ENCODE data around the gene RALGPS1. TPM values are rescaled to one million over a fixed set of nuclear protein-coding genes. Genes with fewer than 3 reads are reported as not detected.

Gene RALGPS1
- total RNA-seq, 1 donor from 2014 or later, result 30.7 TPM

DNA sequence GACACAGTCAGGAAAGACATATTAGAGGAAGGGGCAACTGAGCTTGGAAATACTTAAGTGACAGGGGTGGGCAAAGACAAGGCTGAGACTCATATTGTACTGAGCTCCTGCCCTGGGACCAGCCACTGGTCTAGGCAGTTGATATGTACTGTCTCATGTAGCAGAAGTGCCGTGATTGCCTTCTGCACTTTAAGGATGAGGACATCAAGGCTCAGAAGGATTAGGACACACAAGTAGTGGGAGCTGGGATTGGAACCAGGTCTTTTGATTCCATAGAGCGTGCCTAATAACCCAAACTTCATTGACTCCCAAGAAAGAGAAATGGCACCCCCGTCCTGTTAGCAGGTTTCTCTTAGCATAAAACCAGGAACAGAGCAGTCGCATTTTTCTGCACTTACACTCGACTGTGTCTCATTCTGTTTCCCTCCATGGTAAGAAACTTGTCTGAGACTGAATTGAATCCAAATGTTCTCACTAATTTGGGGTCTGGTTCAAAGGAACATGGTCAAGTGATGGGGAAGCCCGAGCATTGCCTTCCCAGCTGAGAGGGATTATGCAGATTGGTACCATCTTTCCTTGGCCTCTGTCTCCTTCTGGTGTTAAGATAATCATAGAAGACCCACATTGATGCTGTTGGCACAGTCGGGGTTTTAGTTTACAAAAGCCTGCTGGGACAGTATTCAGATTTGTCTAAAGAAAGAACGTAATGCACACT is 137.5 kb downstream of the RALGPS1 start:
- Mint-ChIP-seq H3K9me3 (no peaks in the 10 kb centered on the region), H3K27ac (no peak overlapping the region), H3K4me1 (no peaks in the 10 kb centered on the region), H3K4me3 (no peak overlapping the region), H3K36me3 (no peaks in the 10 kb centered on the region), H3K27me3 (ENCODE audit: insufficient read depth, low read depth) (no peaks in the 10 kb centered on the region)
- no peak for DNase-seq (ENCODE audit: low spot score)
- Histone ChIP-seq H3K4me2 (no peak overlapping the region), H3K9me3 (ENCODE audit: low read depth) (no peaks in the 10 kb centered on the region), H3K9ac (no peak overlapping the region), H3K79me2 (ENCODE audit: low read depth) (no peaks in the 10 kb centered on the region), H3K4me3 (no peak overlapping the region), H4K20me1 (ENCODE audit: low read depth) (no peaks in the 10 kb centered on the region), H2AFZ (replicated peaks) (no peak overlapping the region), H3F3A (ENCODE audit: low read depth) (no peaks in the 10 kb centered on the region), H3K27ac (no peak overlapping the region), H3K36me3 (no peaks in the 10 kb centered on the region), H3K27me3 (no peaks in the 10 kb centered on the region), H3K4me1 (no peaks in the 10 kb centered on the region)
- TF ChIP-seq EZH2phosphoT487 (IDR thresholded peaks at IDR 0.05) (no peak), EZH2 (IDR thresholded peaks at IDR 0.05) (no peak)
- TF ChIP-seq, protein P1, sequence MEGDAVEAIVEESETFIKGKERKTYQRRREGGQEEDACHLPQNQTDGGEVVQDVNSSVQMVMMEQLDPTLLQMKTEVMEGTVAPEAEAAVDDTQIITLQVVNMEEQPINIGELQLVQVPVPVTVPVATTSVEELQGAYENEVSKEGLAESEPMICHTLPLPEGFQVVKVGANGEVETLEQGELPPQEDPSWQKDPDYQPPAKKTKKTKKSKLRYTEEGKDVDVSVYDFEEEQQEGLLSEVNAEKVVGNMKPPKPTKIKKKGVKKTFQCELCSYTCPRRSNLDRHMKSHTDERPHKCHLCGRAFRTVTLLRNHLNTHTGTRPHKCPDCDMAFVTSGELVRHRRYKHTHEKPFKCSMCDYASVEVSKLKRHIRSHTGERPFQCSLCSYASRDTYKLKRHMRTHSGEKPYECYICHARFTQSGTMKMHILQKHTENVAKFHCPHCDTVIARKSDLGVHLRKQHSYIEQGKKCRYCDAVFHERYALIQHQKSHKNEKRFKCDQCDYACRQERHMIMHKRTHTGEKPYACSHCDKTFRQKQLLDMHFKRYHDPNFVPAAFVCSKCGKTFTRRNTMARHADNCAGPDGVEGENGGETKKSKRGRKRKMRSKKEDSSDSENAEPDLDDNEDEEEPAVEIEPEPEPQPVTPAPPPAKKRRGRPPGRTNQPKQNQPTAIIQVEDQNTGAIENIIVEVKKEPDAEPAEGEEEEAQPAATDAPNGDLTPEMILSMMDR (IDR thresholded peaks at IDR 0.05), result no peak

DNA sequence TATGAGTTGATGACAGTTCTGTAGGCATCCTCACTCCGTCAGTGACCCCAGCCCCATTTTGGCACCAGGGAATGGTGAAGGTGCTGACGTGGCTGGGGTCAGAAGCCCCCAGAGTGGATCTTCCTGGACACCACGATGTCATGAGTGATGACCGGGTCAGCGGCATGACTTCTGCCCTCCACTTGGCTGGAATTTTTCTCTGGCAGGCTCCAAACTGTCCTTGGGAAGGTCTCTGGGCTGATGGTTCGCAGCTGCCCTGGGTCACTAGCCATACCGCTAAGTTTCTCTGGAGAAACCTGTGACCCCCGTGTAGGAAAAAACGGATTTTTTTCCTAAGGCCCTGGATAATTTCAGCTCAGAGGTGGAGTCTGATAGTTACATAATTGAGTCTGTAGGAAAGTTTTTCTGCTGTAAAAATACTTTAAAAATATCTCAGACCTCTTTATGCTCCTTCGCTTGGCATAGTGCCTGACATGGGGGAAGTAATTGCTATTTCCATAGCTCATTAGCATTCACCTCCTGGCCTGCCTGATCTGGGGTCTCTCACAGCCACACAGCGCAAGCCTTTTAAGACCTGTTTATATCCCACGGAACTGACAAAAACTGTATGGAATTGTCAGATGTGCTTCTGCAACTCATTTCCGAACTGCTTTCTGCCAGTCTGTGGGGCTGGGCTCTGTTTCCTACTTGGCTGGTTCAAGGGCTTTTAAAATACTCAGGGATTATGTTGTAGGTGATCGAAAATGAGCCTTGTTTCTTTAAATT is 138.7 kb downstream of the RALGPS1 start:
- Histone ChIP-seq H3K9me3 (ENCODE audit: low read depth) (no peaks in the 10 kb centered on the region), H3F3A (ENCODE audit: low read depth) (no peaks in the 10 kb centered on the region), H3K9ac (no peak overlapping the region), H3K4me2 (no peak overlapping the region), H3K79me2 (ENCODE audit: low read depth) (no peaks in the 10 kb centered on the region), H3K27ac (no peak overlapping the region), H2AFZ (replicated peaks) (no peak overlapping the region), H3K4me3 (no peak overlapping the region), H3K27me3 (no peaks in the 10 kb centered on the region), H3K36me3 (no peaks in the 10 kb centered on the region), H4K20me1 (ENCODE audit: low read depth) (no peaks in the 10 kb centered on the region), H3K4me1 (peaks cover 2% of the 10 kb centered on the region)
- Mint-ChIP-seq H3K36me3 (no peaks in the 10 kb centered on the region), H3K27me3 (ENCODE audit: insufficient read depth, low read depth) (no peaks in the 10 kb centered on the region), H3K27ac (no peak overlapping the region), H3K9me3 (no peaks in the 10 kb centered on the region), H3K4me1 (peaks cover 5% of the 10 kb centered on the region), H3K4me3 (no peak overlapping the region)
- TF ChIP-seq, protein P1 (IDR thresholded peaks at IDR 0.05), result no peak
- TF ChIP-seq EZH2phosphoT487 (IDR thresholded peaks at IDR 0.05) (no peak), EZH2 (IDR thresholded peaks at IDR 0.05) (no peak)
- no peak for DNase-seq (ENCODE audit: low spot score)

DNA sequence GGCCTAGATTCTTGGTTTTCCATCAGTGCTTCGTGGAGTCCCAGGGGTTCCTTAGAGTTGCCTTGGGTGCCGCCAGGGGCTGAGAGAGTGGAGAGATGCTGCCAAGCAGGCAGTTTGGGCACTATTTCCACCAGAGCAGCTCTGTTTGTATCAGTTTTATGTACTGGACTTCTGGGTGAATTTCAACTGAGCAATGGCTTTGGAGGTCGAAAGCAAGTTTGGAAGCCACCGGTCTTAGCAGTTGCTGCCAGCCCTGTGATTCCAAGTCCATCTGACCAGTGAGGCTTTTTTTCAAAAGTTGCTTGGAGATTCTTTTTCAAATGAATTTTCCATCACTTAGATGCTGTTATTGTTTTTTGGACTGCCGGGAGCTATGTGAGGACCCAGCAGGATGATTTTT is 139.4 kb downstream of the RALGPS1 start:
- no peaks in the 10 kb centered on the region for H3K36me3 ChIP-seq
- H3K27ac ChIP-seq, result no peak overlapping the region
- H3K79me2 ChIP-seq (ENCODE audit: low read depth), result no peaks in the 10 kb centered on the region
- no peak for DNase-seq (ENCODE audit: low spot score)
- no peaks in the 10 kb centered on the region for H4K20me1 ChIP-seq (ENCODE audit: low read depth)
- peaks cover 3% of the 10 kb centered on the region for H3K4me1 ChIP-seq
- Mint-ChIP-seq H3K9me3 (no peaks in the 10 kb centered on the region), H3K4me3 (no peak overlapping the region), H3K36me3 (no peaks in the 10 kb centered on the region), H3K27me3 (ENCODE audit: insufficient read depth, low read depth) (no peaks in the 10 kb centered on the region), H3K4me1 (peaks cover 7% of the 10 kb centered on the region), H3K27ac (no peak overlapping the region)
- TF ChIP-seq EZH2phosphoT487 (IDR thresholded peaks at IDR 0.05) (no peak), EZH2 (IDR thresholded peaks at IDR 0.05) (no peak)
- TF ChIP-seq, protein P1 (IDR thresholded peaks at IDR 0.05), result no peak
- no peak overlapping the region for H3K4me3 ChIP-seq
- no peak overlapping the region for H3K9ac ChIP-seq
- H3K27me3 ChIP-seq, result no peaks in the 10 kb centered on the region
- H3K9me3 ChIP-seq (ENCODE audit: low read depth), result no peaks in the 10 kb centered on the region
- H3K4me2 ChIP-seq, result no peak overlapping the region
- H2AFZ ChIP-seq (replicated peaks), result no peak overlapping the region
- H3F3A ChIP-seq (ENCODE audit: low read depth), result no peaks in the 10 kb centered on the region
